ENCODE results near the gene MAP6.

MAP6 gene

GRCh38 chr11:75650167-75650723 is 18.6 kb downstream of the MAP6 start:
- no peaks in the 10 kb centered on the region; the same call in 1 of the 2 replicates for H3K27me3 ChIP-seq (ENCODE audit: control insufficient read depth, insufficient read depth, low read length)
- H3K9ac ChIP-seq (ENCODE audit: low read length), result no peak overlapping the region
- H3K4me1 ChIP-seq (ENCODE audit: control insufficient read depth, insufficient read depth, low read length), result no peaks in the 10 kb centered on the region
- H3K4me3 ChIP-seq (ENCODE audit: low read depth, low read length), result no peak overlapping the region
- H3K27ac ChIP-seq (ENCODE audit: low read depth, low read length), result no peak overlapping the region
- no peaks in the 10 kb centered on the region for H3K9me3 ChIP-seq (ENCODE audit: control insufficient read depth, insufficient read depth, low read depth, low read length)
- no peaks in the 10 kb centered on the region for H3K36me3 ChIP-seq (ENCODE audit: control insufficient read depth, insufficient read depth, low read length)

GRCh38 chr11:75644946-75645345 is 23.9 kb downstream of the MAP6 start:
- H3K36me3 ChIP-seq (ENCODE audit: control insufficient read depth, insufficient read depth, low read length), result no peaks in the 10 kb centered on the region
- H3K27me3 ChIP-seq (ENCODE audit: control insufficient read depth, insufficient read depth, low read length), result no peaks in the 10 kb centered on the region
- H3K4me3 ChIP-seq (ENCODE audit: low read depth, low read length), result no peak overlapping the region
- H3K9ac ChIP-seq (ENCODE audit: low read length), result no peak overlapping the region
- no peak overlapping the region for H3K27ac ChIP-seq (ENCODE audit: low read depth, low read length)
- no peaks in the 10 kb centered on the region for H3K4me1 ChIP-seq (ENCODE audit: control insufficient read depth, insufficient read depth, low read length)
- H3K9me3 ChIP-seq (ENCODE audit: control insufficient read depth, insufficient read depth, low read depth, low read length), result no peaks in the 10 kb centered on the region

GRCh38 chr11:75644370-75644769 is 24.5 kb downstream of the MAP6 start:
- Histone ChIP-seq H3K36me3 (ENCODE audit: control insufficient read depth, insufficient read depth, low read length) (no peaks in the 10 kb centered on the region), H3K27ac (ENCODE audit: low read depth, low read length) (no peak overlapping the region), H3K9me3 (ENCODE audit: control insufficient read depth, insufficient read depth, low read depth, low read length) (no peaks in the 10 kb centered on the region), H3K4me3 (ENCODE audit: low read depth, low read length) (no peak overlapping the region), H3K4me1 (ENCODE audit: control insufficient read depth, insufficient read depth, low read length) (peaks cover 3% of the 10 kb centered on the region), H3K9ac (ENCODE audit: low read length) (no peak overlapping the region), H3K27me3 (ENCODE audit: control insufficient read depth, insufficient read depth, low read length) (no peaks in the 10 kb centered on the region)

- no peaks in the 10 kb centered on the region for H3K27me3 ChIP-seq (ENCODE audit: control insufficient read depth, insufficient read depth, low read length)
- H3K4me1 ChIP-seq (ENCODE audit: control insufficient read depth, insufficient read depth, low read length), result peaks cover 3% of the 10 kb centered on the region
- H3K9ac ChIP-seq (ENCODE audit: low read length), result no peak overlapping the region
- H3K36me3 ChIP-seq (ENCODE audit: control insufficient read depth, insufficient read depth, low read length), result no peaks in the 10 kb centered on the region
- no peaks in the 10 kb centered on the region for H3K9me3 ChIP-seq (ENCODE audit: control insufficient read depth, insufficient read depth, low read depth, low read length)
- H3K27ac ChIP-seq (ENCODE audit: low read depth, low read length), result no peak overlapping the region
- H3K4me3 ChIP-seq (ENCODE audit: low read depth, low read length), result no peak overlapping the region
Measured at GRCh38 chr11:75642402-75643113, 26.3 kb downstream of the MAP6 start.

GRCh38 chr11:75639762-75640181 is 29.1 kb downstream of the MAP6 start:
- Histone ChIP-seq H3K4me3 (ENCODE audit: low read depth, low read length) (no peak overlapping the region), H3K4me1 (ENCODE audit: control insufficient read depth, insufficient read depth, low read length) (peaks cover 19% of the 10 kb centered on the region), H3K9ac (ENCODE audit: low read length) (no peak overlapping the region), H3K27ac (ENCODE audit: low read depth, low read length) (no peak overlapping the region), H3K9me3 (ENCODE audit: control insufficient read depth, insufficient read depth, low read depth, low read length) (no peaks in the 10 kb centered on the region), H3K27me3 (ENCODE audit: control insufficient read depth, insufficient read depth, low read length) (0 out of 2 replicates have a peak, but pooled peaks cover 3% of the 10 kb centered on the region), H3K36me3 (ENCODE audit: control insufficient read depth, insufficient read depth, low read length) (no peaks in the 10 kb centered on the region)

GRCh38 chr11:75637998-75638397 is 30.8 kb downstream of the MAP6 start:
- 0 out of 2 replicates have a peak, but pooled peaks cover 3% of the 10 kb centered on the region for H3K27me3 ChIP-seq (ENCODE audit: control insufficient read depth, insufficient read depth, low read length)
- no peaks in the 10 kb centered on the region for H3K36me3 ChIP-seq (ENCODE audit: control insufficient read depth, insufficient read depth, low read length)
- H3K9ac ChIP-seq (ENCODE audit: low read length), result no peak overlapping the region
- H3K27ac ChIP-seq (ENCODE audit: low read depth, low read length), result no peak overlapping the region
- no peak overlapping the region for H3K4me3 ChIP-seq (ENCODE audit: low read depth, low read length)
- H3K4me1 ChIP-seq (ENCODE audit: control insufficient read depth, insufficient read depth, low read length), result peaks cover 22% of the 10 kb centered on the region
- no peaks in the 10 kb centered on the region for H3K9me3 ChIP-seq (ENCODE audit: control insufficient read depth, insufficient read depth, low read depth, low read length)

- no peaks in the 10 kb centered on the region for H3K36me3 ChIP-seq (ENCODE audit: control insufficient read depth, insufficient read depth, low read length)
- no peaks in the 10 kb centered on the region for H3K9me3 ChIP-seq (ENCODE audit: control insufficient read depth, insufficient read depth, low read depth, low read length)
- H3K4me3 ChIP-seq (ENCODE audit: low read depth, low read length), result no peak overlapping the region
- H3K4me1 ChIP-seq (ENCODE audit: control insufficient read depth, insufficient read depth, low read length), result peaks cover 22% of the 10 kb centered on the region
- H3K9ac ChIP-seq (ENCODE audit: low read length), result no peak overlapping the region
- H3K27me3 ChIP-seq (ENCODE audit: control insufficient read depth, insufficient read depth, low read length), result peaks cover 8% of the 10 kb centered on the region; the same call in 1 of the 2 replicates
- no peak overlapping the region for H3K27ac ChIP-seq (ENCODE audit: low read depth, low read length)
Measured at GRCh38 chr11:75635066-75635862, 33.6 kb downstream of the MAP6 start.

- Histone ChIP-seq H3K9ac (ENCODE audit: low read length) (no peak overlapping the region), H3K27me3 (ENCODE audit: control insufficient read depth, insufficient read depth, low read length) (peaks cover 8% of the 10 kb centered on the region; the same call in 1 of the 2 replicates), H3K36me3 (ENCODE audit: control insufficient read depth, insufficient read depth, low read length) (no peaks in the 10 kb centered on the region), H3K4me3 (ENCODE audit: low read depth, low read length) (no peak overlapping the region), H3K27ac (ENCODE audit: low read depth, low read length) (no peak overlapping the region), H3K9me3 (ENCODE audit: control insufficient read depth, insufficient read depth, low read depth, low read length) (no peaks in the 10 kb centered on the region), H3K4me1 (ENCODE audit: control insufficient read depth, insufficient read depth, low read length) (peaks cover 22% of the 10 kb centered on the region)
Measured at GRCh38 chr11:75633409-75634066, 35.3 kb downstream of the MAP6 start.

GRCh38 chr11:75632962-75633361 is 35.9 kb downstream of the MAP6 start:
- Histone ChIP-seq H3K27ac (ENCODE audit: low read depth, low read length) (no peak overlapping the region), H3K4me3 (ENCODE audit: low read depth, low read length) (no peak overlapping the region), H3K4me1 (ENCODE audit: control insufficient read depth, insufficient read depth, low read length) (peaks cover 28% of the 10 kb centered on the region), H3K36me3 (ENCODE audit: control insufficient read depth, insufficient read depth, low read length) (no peaks in the 10 kb centered on the region), H3K27me3 (ENCODE audit: control insufficient read depth, insufficient read depth, low read length) (peaks cover 8% of the 10 kb centered on the region; the same call in 1 of the 2 replicates), H3K9me3 (ENCODE audit: control insufficient read depth, insufficient read depth, low read depth, low read length) (no peaks in the 10 kb centered on the region), H3K9ac (ENCODE audit: low read length) (no peak overlapping the region)

GRCh38 chr11:75632450-75632849 is 36.4 kb downstream of the MAP6 start:
- H3K27me3 ChIP-seq (ENCODE audit: control insufficient read depth, insufficient read depth, low read length), result peaks cover 8% of the 10 kb centered on the region; the same call in 1 of the 2 replicates
- H3K9ac ChIP-seq (ENCODE audit: low read length), result no peak overlapping the region
- no peak overlapping the region for H3K27ac ChIP-seq (ENCODE audit: low read depth, low read length)
- H3K36me3 ChIP-seq (ENCODE audit: control insufficient read depth, insufficient read depth, low read length), result no peaks in the 10 kb centered on the region
- no peak overlapping the region for H3K4me3 ChIP-seq (ENCODE audit: low read depth, low read length)
- peaks cover 31% of the 10 kb centered on the region for H3K4me1 ChIP-seq (ENCODE audit: control insufficient read depth, insufficient read depth, low read length)
- no peaks in the 10 kb centered on the region for H3K9me3 ChIP-seq (ENCODE audit: control insufficient read depth, insufficient read depth, low read depth, low read length)

All from HUES6 (cell line).